Esophagus squamous epithelium (tissue), 5 donors: ENCODE data around the gene LRRC15. TPM values are rescaled to one million over a fixed set of nuclear protein-coding genes. Genes with fewer than 3 reads are reported as not detected.

ENCODE experiments used
- DNase-seq: peaks from one replicate; lab custom pipeline; 2025; lab: John Stamatoyannopoulos, UW
- H3K27ac ChIP-seq, 4 donors: fragments of 200-600 bp; sonication (generic); one replicate each; pipeline ENCODE4 v1.5.1; 2016 to 2019; ENCODE audit warnings: mild to moderate bottlenecking in 1 of 4
- H3K27me3 ChIP-seq, 4 donors: fragments of 200-600 bp; sonication (generic); 1 replicate in 3 of 4; 2 replicates in 1 of 4; pipeline versions ENCODE4 v1.5.1 to v1.6.0; 2017 to 2021; ENCODE audit warnings: antibody characterized with exemption in 1 of 4
- H3K36me3 ChIP-seq, 3 donors: fragments of 200-600 bp; sonication (generic); one replicate each; pipeline ENCODE4 v1.5.1; 2016 to 2019
- H3K4me1 ChIP-seq, 3 donors: fragments of 200-600 bp; sonication (generic); one replicate each; pipeline ENCODE4 v1.5.1; 2017 to 2019
- H3K4me3 ChIP-seq, 4 donors: fragments of 200-600 bp; sonication (generic); 1 replicate in 3 of 4; 2 replicates in 1 of 4; pipeline ENCODE4 v1.5.1; 2016 to 2019; ENCODE audit warnings: mild to moderate bottlenecking in 2 of 4, moderate library complexity in 1 of 4
- H3K9me3 ChIP-seq, 3 donors: fragments of 200-600 bp; sonication (generic); one replicate each; pipeline ENCODE4 v1.5.1; 2016 to 2019
- CTCF ChIP-seq, 6 experiments: fragments of 450-650 bp in 4 of 6; fragments of 200-600 bp in 2 of 6; sonication (generic) in 2 of 6; IDR thresholded peaks; one replicate each; pipeline ENCODE4 v1.5.1; 2016 to 2019; ENCODE audit warnings: antibody characterized with exemption in 6 of 6, mild to moderate bottlenecking in 4 of 6, moderate library complexity in 4 of 6
- POLR2A ChIP-seq, 4 donors: fragments of 450-650 bp; IDR thresholded peaks; one replicate each; pipeline ENCODE4 v1.6.1; 2017; ENCODE audit warnings: antibody characterized with exemption in 4 of 4, mild to moderate bottlenecking in 4 of 4, moderate library complexity in 3 of 4
- WGBS, 2 donors: methylation state at CpG; one replicate each; pipeline ENCODE4 v1.1.5; 2018; 5-methylcytosine and 5-hydroxymethylcytosine counted together
- intact Hi-C: fragments of 100-400 bp; cut with DNase I; formaldehyde crosslinking; loops from one replicate; pipeline ENCODE4 v1.15.0; 2022
- total RNA-seq, 4 donors: library from RNA; depleted of rRNA; stranded (reverse); fragments of >200 nt; gene quantifications; one replicate each; pipeline ENCODE4 v1.1.0, GENCODE V29; 2016
- donor health status: DM: yes; HTN: yes; CAD: no.

Gene LRRC15
- total RNA-seq, 4 donors from 2014 or later: 0.38 TPM; not detected in 3

- H3K9me3 ChIP-seq: peaks cover 0 to 12% (median 0%) of the 10 kb centered on the region in 3 donors
- TF ChIP-seq CTCF (IDR thresholded peaks at IDR 0.05): peak; percentile 93 to 98 (median 96)
- no peak for TF ChIP-seq POLR2A (IDR thresholded peaks at IDR 0.05)
These were observed 54.2 kb downstream of the LRRC15 start for GRCh38 chr3:194315088-194315964.

GRCh38 chr3:194314388-194315068 lies 55.0 kb downstream of the LRRC15 start:
- no peak for DNase-seq
- H3K4me3 ChIP-seq: peak overlapping the region in 1 of 4 donors; percentile 63
- H3K9me3 ChIP-seq: peaks cover 0 to 12% (median 0%) of the 10 kb centered on the region in 3 donors
- H3K27me3 ChIP-seq: peaks cover 0 to 34% (median 0%) of the 10 kb centered on the region in 4 donors
- intact Hi-C loops: loop anchor here (5.0 kb wide), 2 partner anchors 177 to 532 kb away; partner anchors contain the start of gene HES1
- H3K4me1 ChIP-seq: peaks cover 15 to 67% (median 36%) of the 10 kb centered on the region in 3 donors
- 66 to 83% methylated on average over 12 of the region's 13 CpGs for WGBS, 2 donors
- peak overlapping the region in 3 of 4 donors; percentile 66 to 79 (median 72) for H3K27ac ChIP-seq
- H3K36me3 ChIP-seq: no peaks in the 10 kb centered on the region
- TF ChIP-seq CTCF (IDR thresholded peaks at IDR 0.05): no peak
- no peak for TF ChIP-seq POLR2A (IDR thresholded peaks at IDR 0.05)

More at GRCh38 chr3:194315088-194315964, 54.2 kb downstream of the LRRC15 start:
- peak overlapping the region; percentile 42 to 63 (median 48) for H3K4me3 ChIP-seq
- WGBS, 2 donors: 1 to 10% methylated on average over 16 to 23 of the region's 54 CpGs
- H3K27me3 ChIP-seq: peaks cover 0 to 34% (median 0%) of the 10 kb centered on the region in 4 donors
- intact Hi-C loops: loop anchor here (5.0 kb wide), 2 partner anchors 178 to 533 kb away; partner anchors contain the start of gene HES1
- DNase-seq: no peak
- H3K27ac ChIP-seq: peak overlapping the region; percentile 60 to 79 (median 69)
- no peaks in the 10 kb centered on the region for H3K36me3 ChIP-seq
- H3K4me1 ChIP-seq: peaks cover 15 to 73% (median 36%) of the 10 kb centered on the region in 3 donors

- H3K36me3 ChIP-seq: no peaks in the 10 kb centered on the region
- H3K4me3 ChIP-seq: no peak overlapping the region
- intact Hi-C loops: no loop called here
- WGBS, 2 donors: 38 to 58% methylated on average over 8 to 9 of the region's 15 CpGs
- peaks cover 13 to 69% (median 36%) of the 10 kb centered on the region in 3 donors for H3K4me1 ChIP-seq
- H3K27ac ChIP-seq: peak overlapping the region in 3 of 4 donors; percentile 50 to 74 (median 72)
- no peak for DNase-seq
- peak in 1 of 6 experiments; percentile 15 for TF ChIP-seq CTCF (IDR thresholded peaks at IDR 0.05)
- TF ChIP-seq POLR2A (IDR thresholded peaks at IDR 0.05): no peak
- H3K27me3 ChIP-seq: peaks cover 0 to 34% (median 0%) of the 10 kb centered on the region in 4 donors
- peaks cover 0 to 9% (median 0%) of the 10 kb centered on the region in 3 donors for H3K9me3 ChIP-seq
These were observed 55.8 kb downstream of the LRRC15 start for GRCh38 chr3:194313560-194314387.

- no peaks in the 10 kb centered on the region for H3K9me3 ChIP-seq
- TF ChIP-seq CTCF (IDR thresholded peaks at IDR 0.05): no peak
- TF ChIP-seq POLR2A (IDR thresholded peaks at IDR 0.05): no peak
- intact Hi-C loops: no loop called here
- H3K27ac ChIP-seq: peak overlapping the region; percentile 3 to 74 (median 61)
- 14 to 33% methylated on average over 3 to 13 of the region's 16 CpGs for whole genome bisulfite sequencing, 2 donors
- peaks cover 8 to 67% (median 30%) of the 10 kb centered on the region in 3 donors for H3K4me1 ChIP-seq
- H3K36me3 ChIP-seq: no peaks in the 10 kb centered on the region
- no peak overlapping the region for H3K4me3 ChIP-seq
- H3K27me3 ChIP-seq: peaks cover 0 to 25% (median 0%) of the 10 kb centered on the region in 4 donors
- DNase-seq: no peak
These were observed 56.7 kb downstream of the LRRC15 start for GRCh38 chr3:194312743-194313281.
